Neuronal stem cell (in vitro differentiated cells): ENCODE measurements around the gene AHRR.
"Not testable (repeated sequence)": the region's sequence is repeated elsewhere in the genome, so short reads cannot be mapped to it uniquely, and the experiment has no call there.

Experiments
- DNase-seq: peaks from one replicate; pipeline ENCODE4 v3.0.0-alpha.2; 2013; ENCODE audit warnings: low spot score
- H2AFZ ChIP-seq: one replicate; pipeline ENCODE4 v1.6.1; 2013; ENCODE audit warnings: mild to moderate bottlenecking, low read length, inconsistent platforms
- H2AK5ac ChIP-seq: 2 replicates; pipeline ENCODE4 v1.6.1; 2013; ENCODE audit warnings: low read depth, mild to moderate bottlenecking, inconsistent platforms, low read length, moderate library complexity, mixed read lengths
- H2BK120ac ChIP-seq: 2 replicates; pipeline ENCODE4 v1.6.1; 2013; ENCODE audit warnings: low read depth, mild to moderate bottlenecking, inconsistent platforms, low read length, moderate library complexity, mixed read lengths
- H2BK12ac ChIP-seq: one replicate; pipeline ENCODE4 v1.6.1; 2013; ENCODE audit warnings: low read length, inconsistent platforms
- H2BK15ac ChIP-seq: 2 replicates; pipeline ENCODE4 v1.6.1; 2013; ENCODE audit warnings: mild to moderate bottlenecking, low read length, inconsistent platforms, mixed read lengths
- H2BK5ac ChIP-seq: one replicate; pipeline ENCODE4 v1.6.1; 2013; ENCODE audit warnings: inconsistent platforms, mild to moderate bottlenecking, low read length, moderate library complexity
- H3K14ac ChIP-seq: one replicate; pipeline ENCODE4 v1.6.1; 2013; ENCODE audit warnings: low read length, inconsistent platforms
- H3K18ac ChIP-seq: 2 replicates; pipeline ENCODE4 v1.6.1; 2013; ENCODE audit warnings: low read length, inconsistent platforms
- H3K23ac ChIP-seq: 2 replicates; pipeline ENCODE4 v1.6.1; 2013; ENCODE audit warnings: low read depth, mild to moderate bottlenecking, mixed read lengths, low read length, inconsistent platforms; ENCODE audit not compliant: poor library complexity
- H3K27ac ChIP-seq: replicated peaks from 3 replicates; pipeline ENCODE4 v1.5.1; 2013; ENCODE audit warnings: low read length, inconsistent platforms
- H3K27me3 ChIP-seq, 3 experiments: 2 replicates each; pipeline ENCODE4 v1.6.1; 2013; ENCODE audit warnings: low read length in 3 of 3, mild to moderate bottlenecking in 2 of 3, inconsistent platforms in 1 of 3, low read depth in 1 of 3, mixed read lengths in 1 of 3, moderate library complexity in 1 of 3; ENCODE audit not compliant: control insufficient read depth in 3 of 3, insufficient read depth in 3 of 3
- H3K36me3 ChIP-seq, 2 donors: replicated peaks in 1 of 2; 2 replicates each; pipeline ENCODE4 v1.6.1; 2013; ENCODE audit warnings: low read length in 2 of 2; ENCODE audit not compliant: control insufficient read depth in 2 of 2, insufficient read depth in 2 of 2
- H3K4ac ChIP-seq: 2 replicates; pipeline ENCODE4 v1.6.1; 2013; ENCODE audit warnings: inconsistent platforms, mild to moderate bottlenecking, low read length, moderate library complexity
- H3K4me1 ChIP-seq, 2 donors: 1 replicate in 1 of 2; 2 replicates in 1 of 2; pipeline ENCODE4 v1.6.1; 2013; ENCODE audit warnings: low read length in 2 of 2, low read depth in 1 of 2; ENCODE audit not compliant: control insufficient read depth in 2 of 2, insufficient read depth in 1 of 2
- H3K4me2 ChIP-seq: one replicate; pipeline ENCODE4 v1.6.1; 2013; ENCODE audit warnings: mild to moderate bottlenecking, low read length, inconsistent platforms; ENCODE audit not compliant: insufficient read depth, poor library complexity, severe bottlenecking
- H3K4me3 ChIP-seq, 2 donors: 2 replicates each; pipeline ENCODE4 v1.5.1; 2013; ENCODE audit warnings: low read length in 2 of 2, mild to moderate bottlenecking in 2 of 2, inconsistent platforms in 1 of 2, moderate library complexity in 1 of 2
- H3K79me1 ChIP-seq: one replicate; pipeline ENCODE4 v1.6.1; 2013; ENCODE audit warnings: low read depth, mild to moderate bottlenecking, inconsistent platforms, low read length, moderate library complexity
- H3K9ac ChIP-seq: one replicate; pipeline ENCODE4 v1.6.1; 2013; ENCODE audit warnings: mild to moderate bottlenecking, low read depth, low read length, inconsistent platforms; ENCODE audit not compliant: poor library complexity
- H3K9me3 ChIP-seq, 2 donors: replicated peaks in 1 of 2; 2 replicates each; pipeline versions ENCODE3 to v1.6.1; 2013; ENCODE audit warnings: low read length in 2 of 2, mild to moderate bottlenecking in 2 of 2, inconsistent platforms in 1 of 2, low read depth in 1 of 2, mixed read lengths in 1 of 2, moderate library complexity in 1 of 2; ENCODE audit not compliant: control insufficient read depth in 2 of 2, insufficient read depth in 1 of 2
- H4K8ac ChIP-seq: one replicate; pipeline ENCODE4 v1.6.1; 2013; ENCODE audit warnings: low read depth, mild to moderate bottlenecking, inconsistent platforms, low read length, moderate library complexity
- H4K91ac ChIP-seq: one replicate; pipeline ENCODE4 v1.6.1; 2013; ENCODE audit warnings: low read length, low read depth, mild to moderate bottlenecking, inconsistent platforms; ENCODE audit not compliant: poor library complexity
- WGBS, 2 donors: extraction: QIAGEN DNeasy Blood & Tissue Kit; methylation state at CpG; one replicate each; pipeline ENCODE4 v1.1.7; 2013; ENCODE audit warnings: missing lambda C conversion rate in 2 of 2, mixed read lengths in 1 of 2; ENCODE audit not compliant: insufficient read length in 2 of 2, insufficient replicate concordance in 1 of 2; ENCODE audit errors: extremely low coverage in 2 of 2; 5-methylcytosine and 5-hydroxymethylcytosine counted together

AHRR gene

GRCh38 chr5:274346-274745, 47.2 kb upstream of the AHRR start:
- not testable (repeated sequence) for H2BK12ac ChIP-seq, H3K4ac ChIP-seq, H3K27me3 ChIP-seq, DNase-seq, H2AK5ac ChIP-seq, H2BK5ac ChIP-seq, H4K91ac ChIP-seq, H3K9me3 ChIP-seq, H3K4me1 ChIP-seq, H3K9ac ChIP-seq, H3K27ac ChIP-seq, H2AFZ ChIP-seq, H3K18ac ChIP-seq, H4K8ac ChIP-seq, H3K4me2 ChIP-seq, H3K4me3 ChIP-seq, H3K79me1 ChIP-seq, H3K14ac ChIP-seq, H2BK15ac ChIP-seq, H3K23ac ChIP-seq, H2BK120ac ChIP-seq
- whole genome bisulfite sequencing, 2 donors = no CpG with 5 or more reads among the region's 7 CpGs
- peaks cover 2 to 34% of the 10 kb centered on the region in 2 donors for H3K36me3 ChIP-seq

DNA sequence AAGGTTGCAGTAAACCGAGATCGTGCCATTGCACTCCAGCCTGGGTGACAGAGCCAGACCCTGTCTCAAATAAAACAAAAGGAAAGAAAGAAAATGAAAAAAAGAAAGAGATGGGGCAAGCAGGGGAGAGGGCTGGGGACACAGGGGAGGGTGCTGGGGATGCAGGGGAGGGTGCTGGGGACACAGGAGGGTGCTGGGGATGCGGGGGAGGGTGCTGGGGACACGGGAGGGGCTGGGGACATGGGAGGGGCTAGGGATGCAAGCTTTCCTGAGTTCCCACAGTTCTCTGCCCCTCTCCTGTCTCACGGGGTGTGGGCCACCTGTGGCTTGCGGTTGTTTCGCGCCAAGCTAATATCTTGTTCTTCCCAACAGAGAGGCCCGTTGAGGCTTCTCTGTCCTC, 42.9 kb upstream of the AHRR start:
- no peak overlapping the region for H2AK5ac ChIP-seq
- H3K27ac ChIP-seq = no peak overlapping the region
- peaks cover 1 to 4% of the 10 kb centered on the region in 2 donors for H3K9me3 ChIP-seq
- no CpG with 5 or more reads among the region's 9 CpGs for WGBS, 2 donors
- H3K9ac ChIP-seq = no peak overlapping the region
- H2BK12ac ChIP-seq = no peak overlapping the region
- no peak overlapping the region for H3K4me2 ChIP-seq
- H3K4ac ChIP-seq = no peak overlapping the region
- H3K18ac ChIP-seq = no peak overlapping the region
- no peak overlapping the region for H2AFZ ChIP-seq
- no peak overlapping the region for H2BK5ac ChIP-seq
- DNase-seq = no peak
- no peaks in the 10 kb centered on the region for H3K4me1 ChIP-seq
- no peaks in the 10 kb centered on the region for H3K27me3 ChIP-seq
- no peak overlapping the region for H3K23ac ChIP-seq
- no peak overlapping the region for H3K4me3 ChIP-seq
- peaks cover 4% of the 10 kb centered on the region for H3K79me1 ChIP-seq
- no peak overlapping the region for H2BK120ac ChIP-seq
- peaks cover 2 to 37% of the 10 kb centered on the region in 2 donors for H3K36me3 ChIP-seq
- no peak overlapping the region for H2BK15ac ChIP-seq
- no peak overlapping the region for H4K91ac ChIP-seq
- H3K14ac ChIP-seq = no peak overlapping the region
- H4K8ac ChIP-seq = no peak overlapping the region

- not testable (repeated sequence) for H3K23ac ChIP-seq, H2AK5ac ChIP-seq, H3K18ac ChIP-seq, H3K4me1 ChIP-seq, H4K91ac ChIP-seq, H4K8ac ChIP-seq, H2BK5ac ChIP-seq, H2BK15ac ChIP-seq, H3K9ac ChIP-seq, H3K14ac ChIP-seq, H2AFZ ChIP-seq, H3K4me2 ChIP-seq, H3K4ac ChIP-seq, H3K27ac ChIP-seq, H3K4me3 ChIP-seq, DNase-seq, H2BK12ac ChIP-seq, H3K9me3 ChIP-seq, H2BK120ac ChIP-seq, H3K27me3 ChIP-seq, H3K79me1 ChIP-seq
- WGBS, 2 donors = no CpG with 5 or more reads among the region's 14 CpGs
- H3K36me3 ChIP-seq = peaks cover 2 to 37% of the 10 kb centered on the region in 2 donors
Measured at GRCh38 chr5:279051-279665, 42.4 kb upstream of the AHRR start.

DNA sequence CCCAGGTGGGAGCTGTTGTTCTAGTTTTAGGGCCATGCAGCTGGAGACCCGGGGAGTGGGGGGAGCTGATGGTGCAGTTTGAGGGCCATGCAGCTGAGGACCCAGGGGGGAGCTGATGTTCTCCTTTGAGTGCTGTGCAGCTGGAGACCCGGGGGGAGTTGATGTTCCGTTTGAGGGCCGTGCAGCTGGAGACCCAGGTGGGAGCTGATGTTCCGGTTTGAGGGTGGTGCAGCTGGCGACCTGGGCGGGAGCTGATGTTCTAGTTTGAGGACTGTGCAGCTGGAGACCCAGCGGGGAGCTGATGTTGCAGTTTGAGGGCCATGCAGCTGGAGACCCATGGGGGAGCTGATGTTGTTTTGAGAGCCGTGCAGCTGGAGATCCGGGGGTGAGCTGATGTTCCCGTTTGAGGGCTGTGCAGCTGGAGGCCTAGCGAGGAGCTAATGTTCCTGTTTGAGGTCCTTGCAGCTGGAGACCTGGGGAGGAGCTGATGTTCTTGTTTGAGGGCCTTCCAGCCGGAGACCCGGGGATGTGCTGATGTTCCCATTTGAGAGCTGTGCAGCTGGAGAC, 35.4 kb upstream of the AHRR start:
- Histone ChIP-seq H2BK15ac (no peak overlapping the region), H3K23ac (no peak overlapping the region), H3K27me3 (no peaks in the 10 kb centered on the region), H3K4ac (no peak overlapping the region), H3K9me3 (peaks cover 1 to 4% of the 10 kb centered on the region in 2 donors), H2BK12ac (no peak overlapping the region), H3K79me1 (peaks cover 11% of the 10 kb centered on the region), H3K18ac (no peak overlapping the region), H3K4me3 (no peak overlapping the region), H4K8ac (peak overlapping the region; percentile 43), H4K91ac (no peak overlapping the region), H2AFZ (no peak overlapping the region), H3K27ac (no peak overlapping the region), H2BK120ac (no peak overlapping the region), H2BK5ac (peak overlapping the region; percentile 75), H3K36me3 (peaks cover 9 to 37% of the 10 kb centered on the region in 2 donors), H3K9ac (no peak overlapping the region), H3K14ac (peak overlapping the region; percentile 38), H3K4me2 (peak overlapping the region; percentile 11), H3K4me1 (no peaks in the 10 kb centered on the region), H2AK5ac (no peak overlapping the region)
- WGBS, 2 donors = no CpG with 5 or more reads among the region's 14 CpGs
- no peak for DNase-seq
